ENCODE measurements around the gene DNAJC1.
"Not testable (repeated sequence)": the region's sequence is repeated elsewhere in the genome, so short reads cannot be mapped to it uniquely, and the experiment has no call there.

The DNAJC1 gene

GRCh38 chr10:22003177-22003963 lies at the start of gene DNAJC1:
Gene DNAJC1 (minus strand): TSS chr10:22003730. CDS start chr10:22003434, 296 bp downstream.
- peak; percentile 97 to 98 for DNase-seq (ENCODE audit: low read depth in 2 of 2)

- no peak for DNase-seq (ENCODE audit: low read depth in 2 of 2)
These were observed 49.5 kb upstream of the DNAJC1 start for GRCh38 chr10:22053048-22053447.

GRCh38 chr10:22049635-22050034 lies 46.1 kb upstream of the DNAJC1 start:
- DNase-seq (ENCODE audit: low read depth in 2 of 2), result no peak

- no peak for DNase-seq (ENCODE audit: low read depth in 2 of 2)
These were observed 44.3 kb upstream of the DNAJC1 start for GRCh38 chr10:22047812-22048211.

- DNase-seq (ENCODE audit: low read depth in 2 of 2), result no peak
These were observed 39.8 kb upstream of the DNAJC1 start for GRCh38 chr10:22043327-22043633.

GRCh38 chr10:22042557-22043326 lies 39.2 kb upstream of the DNAJC1 start:
- no peak for DNase-seq (ENCODE audit: low read depth in 2 of 2)

- no peak for DNase-seq (ENCODE audit: low read depth in 2 of 2)
These were observed 30.8 kb upstream of the DNAJC1 start for GRCh38 chr10:22034333-22034732.

- not testable (repeated sequence) for DNase-seq (ENCODE audit: low read depth in 2 of 2)
These were observed 28.7 kb upstream of the DNAJC1 start for GRCh38 chr10:22032268-22032667.

- no peak for DNase-seq (ENCODE audit: low read depth in 2 of 2)
These were observed 26.9 kb upstream of the DNAJC1 start for GRCh38 chr10:22030421-22030820.

GRCh38 chr10:22029445-22030236 lies 26.1 kb upstream of the DNAJC1 start:
- no peak for DNase-seq (ENCODE audit: low read depth in 2 of 2)

- no peak for DNase-seq (ENCODE audit: low read depth in 2 of 2)
These were observed 24.1 kb upstream of the DNAJC1 start for GRCh38 chr10:22027364-22028238.

GRCh38 chr10:22026287-22026686 lies 22.8 kb upstream of the DNAJC1 start:
- DNase-seq (ENCODE audit: low read depth in 2 of 2), result no peak

- no peak for DNase-seq (ENCODE audit: low read depth in 2 of 2)
These were observed 20.0 kb upstream of the DNAJC1 start for GRCh38 chr10:22023508-22023907.

GRCh38 chr10:22022257-22023032 lies 18.9 kb upstream of the DNAJC1 start:
- peak in 1 of 2 donors; percentile 16 for DNase-seq (ENCODE audit: low read depth in 2 of 2)

- not testable (repeated sequence) for DNase-seq (ENCODE audit: low read depth in 2 of 2)
These were observed 17.6 kb upstream of the DNAJC1 start for GRCh38 chr10:22021144-22021543.

GRCh38 chr10:22017283-22018020 lies 13.9 kb upstream of the DNAJC1 start:
- no peak for DNase-seq (ENCODE audit: low read depth in 2 of 2)

- DNase-seq (ENCODE audit: low read depth in 2 of 2), result no peak
These were observed 12.6 kb upstream of the DNAJC1 start for GRCh38 chr10:22016046-22016705.

- no peak for DNase-seq (ENCODE audit: low read depth in 2 of 2)
These were observed 7.5 kb upstream of the DNAJC1 start for GRCh38 chr10:22010973-22011408.

GRCh38 chr10:22010539-22010938 lies 7.0 kb upstream of the DNAJC1 start:
- no peak for DNase-seq (ENCODE audit: low read depth in 2 of 2)
